Tibial nerve (tissue), 4 donors: ENCODE results near the gene GPR4.

ENCODE experiments used
- CTCF ChIP-seq, 5 experiments: fragments of 200-600 bp in 3 of 5; fragments of 450-650 bp in 2 of 5; sonication (generic) in 3 of 5; IDR thresholded peaks; one replicate each; pipeline ENCODE4 v1.5.1; 2016 to 2019; ENCODE audit warnings: antibody characterized with exemption in 5 of 5, mild to moderate bottlenecking in 3 of 5, moderate library complexity in 2 of 5
- EP300 ChIP-seq, 2 donors: sonication (generic); formaldehyde crosslinking; IDR thresholded peaks; one replicate each; pipeline ENCODE4 v1.6.1; 2017; ENCODE audit warnings: antibody characterized with exemption in 2 of 2, mild to moderate bottlenecking in 1 of 2
- POLR2A ChIP-seq, 2 donors: fragments of 450-650 bp; IDR thresholded peaks; one replicate each; pipeline ENCODE4 v1.6.1; 2017; ENCODE audit warnings: antibody characterized with exemption in 2 of 2, mild to moderate bottlenecking in 2 of 2, moderate library complexity in 2 of 2

- TF ChIP-seq POLR2A (IDR thresholded peaks at IDR 0.05) (no peak), CTCF (IDR thresholded peaks at IDR 0.05) (no peak), EP300 (IDR thresholded peaks at IDR 0.05) (no peak)
Measured at GRCh38 chr19:45615795-45616703, 14.0 kb upstream of the GPR4 start.
